ENCODE data around the gene ANAPC4.

ANAPC4 gene

GRCh38 chr4:25433966-25434827 is 57.1 kb downstream of the ANAPC4 start:
- DNase-seq: no peak

GRCh38 chr4:25437926-25438325 is 60.9 kb downstream of the ANAPC4 start:
- no peak for DNase-seq

DNA sequence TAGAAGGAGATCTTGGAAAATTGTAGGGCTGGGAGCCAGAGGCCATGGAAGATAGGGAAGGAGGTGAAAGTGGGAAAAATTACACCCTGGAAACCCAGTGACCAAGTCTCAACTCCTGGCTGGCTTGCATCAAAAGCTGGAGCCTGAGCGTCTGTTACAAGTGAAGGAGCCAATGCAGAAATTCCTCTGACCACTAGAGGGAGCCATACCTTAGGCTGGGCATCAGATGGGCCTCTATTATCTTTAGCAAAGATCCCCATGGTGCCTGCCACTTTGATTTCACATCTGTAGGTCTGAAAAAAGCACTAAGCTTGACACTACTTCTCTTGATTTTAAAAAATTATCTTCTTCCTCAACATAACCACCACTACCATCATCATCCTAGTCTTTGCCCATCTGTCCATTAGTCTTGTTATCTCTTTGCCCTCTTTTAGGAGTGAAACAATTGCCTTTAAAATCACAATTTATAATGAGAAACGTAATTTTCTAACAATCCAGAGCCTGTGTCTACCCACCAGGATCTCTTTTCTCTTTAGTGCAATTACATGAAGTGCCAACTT is 62.9 kb downstream of the ANAPC4 start:
- peak; percentile 60 for DNase-seq

DNA sequence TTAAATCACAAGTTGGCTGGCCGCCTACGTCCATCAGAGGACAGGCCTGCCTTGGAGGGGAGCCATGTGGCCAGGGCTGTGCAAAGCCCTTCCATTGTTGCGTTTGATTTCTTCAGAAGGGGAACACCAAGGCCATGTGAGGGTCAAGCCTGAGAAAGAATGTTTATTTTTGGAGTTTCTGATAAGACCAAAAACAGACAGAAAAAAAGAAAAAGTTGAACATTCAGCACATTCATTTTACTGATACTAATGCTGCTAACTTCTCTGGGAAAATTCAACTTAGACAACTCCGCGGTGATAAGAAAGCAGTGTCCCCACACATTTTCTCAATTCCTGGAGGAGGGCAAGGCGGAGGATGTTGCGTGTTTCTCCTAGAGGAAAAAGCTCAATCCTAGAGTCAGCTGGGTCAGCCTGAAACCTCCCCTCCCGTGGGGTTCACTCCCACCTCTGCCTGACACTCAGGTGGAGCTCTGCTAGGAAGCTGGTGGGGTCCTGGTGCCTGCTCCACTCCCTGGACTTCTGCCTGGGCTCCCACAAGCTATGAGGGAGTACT is 63.5 kb downstream of the ANAPC4 start:
- no peak for DNase-seq

DNA sequence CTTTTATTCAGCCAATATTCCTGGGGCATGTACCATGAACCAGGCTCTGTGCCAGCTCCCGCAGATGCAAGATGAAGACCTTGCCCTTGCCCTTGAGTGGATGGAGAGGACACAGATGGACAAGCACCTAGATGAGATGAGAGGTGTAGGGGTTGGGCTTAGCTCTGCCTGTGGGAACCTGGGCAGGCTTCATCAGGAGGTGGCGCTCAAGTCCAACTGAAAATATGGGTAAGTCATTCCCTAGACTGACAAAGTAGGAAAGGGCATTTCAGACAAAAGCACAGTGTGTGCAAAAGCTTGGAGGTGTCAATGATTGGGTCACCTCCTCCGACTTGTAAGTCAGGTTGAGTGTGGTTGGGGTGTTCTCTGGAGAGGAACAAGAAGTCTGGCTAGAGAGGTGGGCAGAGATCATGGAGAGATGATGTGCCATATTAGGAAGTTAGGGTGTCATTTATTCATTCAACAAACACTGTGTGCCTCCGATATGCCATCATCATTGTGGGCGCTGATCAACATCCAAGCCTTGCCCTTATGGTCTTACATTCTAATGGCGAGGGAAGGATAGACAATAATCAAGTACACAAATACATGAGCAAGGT is 64.6 kb downstream of the ANAPC4 start:
- DNase-seq: no peak

- DNase-seq: no peak
Observed at GRCh38 chr4:25442863-25443307, 65.8 kb downstream of the ANAPC4 start.

DNA sequence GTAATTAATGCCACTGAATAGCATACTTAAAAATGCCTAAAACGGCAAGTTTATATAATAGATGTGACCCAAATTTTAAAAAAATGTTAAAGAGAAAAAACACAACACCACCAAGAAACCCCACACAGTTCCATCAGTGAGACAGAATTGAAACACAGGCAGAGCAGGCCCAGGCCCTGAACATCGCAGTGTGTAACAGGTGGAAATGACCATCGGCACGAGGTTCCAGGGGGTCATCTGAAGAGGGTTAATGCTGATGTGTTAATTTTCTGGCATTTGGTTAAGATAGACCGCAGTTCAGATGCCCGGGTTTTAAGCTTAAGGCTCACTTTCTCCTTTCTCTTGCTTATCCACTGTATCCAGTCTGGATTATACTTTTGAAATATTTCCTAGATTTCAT is 66.8 kb downstream of the ANAPC4 start:
- DNase-seq: no peak

DNA sequence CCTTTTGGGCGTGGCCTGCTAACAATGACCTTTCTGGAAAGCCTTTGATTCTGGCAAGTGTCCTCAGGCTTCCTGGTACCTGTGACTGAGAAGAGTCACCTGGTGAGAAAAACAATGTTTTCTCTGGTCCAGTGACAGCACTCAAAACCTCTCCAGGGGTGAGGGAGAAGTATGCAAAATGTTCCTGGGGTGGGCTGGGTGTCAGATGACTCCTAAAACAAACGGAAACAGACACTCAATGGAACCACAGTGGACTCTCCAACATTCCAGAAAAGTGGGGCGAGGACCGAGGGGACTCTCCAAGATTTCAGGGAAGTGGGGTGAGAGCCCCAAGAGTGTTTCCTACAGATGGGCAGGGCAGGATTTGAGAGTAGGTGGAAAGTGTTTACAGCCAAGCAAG is 69.5 kb downstream of the ANAPC4 start:
- DNase-seq: no peak

- DNase-seq: no peak
Observed at GRCh38 chr4:25448379-25449109, 71.5 kb downstream of the ANAPC4 start.

GRCh38 chr4:25449270-25449669 is 72.2 kb downstream of the ANAPC4 start:
- no peak for DNase-seq

- no peak for DNase-seq
Observed at GRCh38 chr4:25449688-25450087, 72.6 kb downstream of the ANAPC4 start.

DNA sequence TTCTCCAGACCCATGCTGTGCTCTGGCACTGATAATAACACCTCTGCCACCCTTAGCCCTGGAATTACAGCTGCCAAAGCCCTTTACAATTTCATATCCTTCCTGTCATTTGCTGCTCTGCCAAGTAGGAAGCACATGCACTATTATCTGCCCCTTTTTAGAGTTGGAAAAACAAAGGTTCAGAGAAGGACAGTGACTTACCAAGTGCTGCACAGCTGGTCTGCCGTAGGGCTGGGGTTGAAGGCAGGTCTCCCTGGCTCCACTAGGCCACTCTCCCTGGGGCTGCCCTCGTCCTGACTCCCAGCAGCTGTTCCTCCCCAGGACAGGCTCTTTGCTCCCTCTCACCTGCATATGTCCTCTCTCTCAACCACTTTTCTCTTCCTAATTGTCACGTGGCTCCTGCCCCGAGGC is 73.4 kb downstream of the ANAPC4 start:
- DNase-seq: no peak

- DNase-seq: no peak
Observed at GRCh38 chr4:25451676-25452075, 74.6 kb downstream of the ANAPC4 start.

DNA sequence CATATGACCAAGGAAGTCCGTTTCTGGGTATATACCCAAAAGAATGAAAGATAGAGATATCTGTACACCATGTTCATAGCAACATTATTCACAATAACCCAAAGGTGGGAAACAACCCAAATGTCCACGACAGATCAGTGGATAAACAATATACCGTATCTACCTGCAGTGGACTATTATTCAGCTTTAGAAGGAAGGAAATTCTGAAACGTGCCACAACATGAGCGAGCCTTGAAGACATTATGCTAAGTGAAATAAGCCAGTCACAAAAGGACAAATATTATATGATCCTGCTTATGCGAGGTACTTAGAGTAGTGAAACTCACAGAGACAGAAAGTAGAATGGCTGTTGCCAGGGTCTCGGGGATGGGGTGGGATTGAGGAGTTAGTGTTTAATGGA is 75.0 kb downstream of the ANAPC4 start:
- no peak for DNase-seq

DNA sequence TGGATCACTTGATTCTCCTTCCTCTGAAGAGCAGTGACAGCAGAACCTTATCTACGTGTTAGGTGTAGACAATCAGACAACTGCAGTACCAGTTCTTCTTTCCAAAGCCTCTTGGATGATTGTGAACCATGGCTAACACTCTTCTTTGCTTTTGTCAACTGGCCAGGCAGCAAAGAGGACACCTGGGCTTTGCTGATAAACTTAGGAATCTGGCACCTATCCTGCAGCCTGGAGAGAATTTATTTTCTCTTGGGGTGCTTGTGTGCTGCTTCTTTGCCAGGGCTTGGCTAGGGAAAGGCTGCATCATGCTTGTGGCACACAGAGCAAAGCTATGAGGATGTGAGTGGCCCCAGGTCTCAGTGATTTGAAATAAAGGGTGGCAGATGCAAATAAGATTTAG is 77.4 kb downstream of the ANAPC4 start:
- DNase-seq: no peak

- no peak for DNase-seq
Observed at GRCh38 chr4:25457053-25457715, 80.1 kb downstream of the ANAPC4 start.

- no peak for DNase-seq
Observed at GRCh38 chr4:25466966-25467697, 90.1 kb downstream of the ANAPC4 start.

GRCh38 chr4:25467843-25468242 is 90.8 kb downstream of the ANAPC4 start:
- DNase-seq: no peak
